PC-3 (cell line): ENCODE data around the gene SMYD1.

Experiments
- EZH2 ChIP-seq: fragments of 300-600 bp; sonication (generic); IDR thresholded peaks from one replicate; pipeline ENCODE4 v1.6.1; 2017; ENCODE audit warnings: antibody characterized with exemption, mild to moderate bottlenecking, low read length; ENCODE audit not compliant: unreplicated experiment
- EZH2phosphoT487 ChIP-seq: fragments of 300-600 bp; sonication (generic); IDR thresholded peaks from 2 replicates; pipeline ENCODE4 v1.6.1; 2018; ENCODE audit warnings: mild to moderate bottlenecking, antibody characterized with exemption, low read length, borderline replicate concordance
- TF ChIP-seq, protein P1 (sequence below): fragments of 300-600 bp; sonication (generic); conservative IDR thresholded peaks from 2 replicates; pipeline ENCODE4 v1.5.1; 2017; ENCODE audit warnings: antibody characterized with exemption, low read depth, mild to moderate bottlenecking, low read length

DNA sequence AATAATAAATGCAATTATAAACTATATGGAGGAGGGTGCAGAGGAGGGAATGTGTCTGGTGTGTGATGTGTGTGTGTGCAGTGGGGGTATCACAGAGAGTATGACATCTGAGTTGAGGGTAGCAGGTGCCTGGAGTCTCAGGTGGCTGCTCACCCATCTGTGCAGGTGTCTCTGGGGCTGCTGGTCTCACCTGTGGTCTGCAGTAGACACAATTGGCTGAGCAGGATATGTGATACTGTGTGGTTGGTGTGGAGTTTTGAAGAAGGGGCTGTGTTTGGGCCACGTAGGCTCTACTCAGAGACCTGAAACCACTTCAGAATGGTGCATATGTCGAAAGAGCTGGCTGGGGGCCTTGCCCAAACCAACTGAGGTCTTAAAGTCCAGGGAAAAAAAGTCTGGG lies 43.2 kb downstream of the SMYD1 start:
- no peak for TF ChIP-seq EZH2phosphoT487
- no peak for TF ChIP-seq EZH2
- TF ChIP-seq, protein P1, sequence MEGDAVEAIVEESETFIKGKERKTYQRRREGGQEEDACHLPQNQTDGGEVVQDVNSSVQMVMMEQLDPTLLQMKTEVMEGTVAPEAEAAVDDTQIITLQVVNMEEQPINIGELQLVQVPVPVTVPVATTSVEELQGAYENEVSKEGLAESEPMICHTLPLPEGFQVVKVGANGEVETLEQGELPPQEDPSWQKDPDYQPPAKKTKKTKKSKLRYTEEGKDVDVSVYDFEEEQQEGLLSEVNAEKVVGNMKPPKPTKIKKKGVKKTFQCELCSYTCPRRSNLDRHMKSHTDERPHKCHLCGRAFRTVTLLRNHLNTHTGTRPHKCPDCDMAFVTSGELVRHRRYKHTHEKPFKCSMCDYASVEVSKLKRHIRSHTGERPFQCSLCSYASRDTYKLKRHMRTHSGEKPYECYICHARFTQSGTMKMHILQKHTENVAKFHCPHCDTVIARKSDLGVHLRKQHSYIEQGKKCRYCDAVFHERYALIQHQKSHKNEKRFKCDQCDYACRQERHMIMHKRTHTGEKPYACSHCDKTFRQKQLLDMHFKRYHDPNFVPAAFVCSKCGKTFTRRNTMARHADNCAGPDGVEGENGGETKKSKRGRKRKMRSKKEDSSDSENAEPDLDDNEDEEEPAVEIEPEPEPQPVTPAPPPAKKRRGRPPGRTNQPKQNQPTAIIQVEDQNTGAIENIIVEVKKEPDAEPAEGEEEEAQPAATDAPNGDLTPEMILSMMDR, result no peak
